H1 (cell line): ENCODE measurements around the gene ZNF606. TPM values are rescaled to one million over a fixed set of nuclear protein-coding genes. Genes with fewer than 3 reads are reported as not detected.

Source experiments
- CTCF ChIA-PET: fragments of 300-600 bp; sonication (Branson Sonifier 250); formaldehyde crosslinking; loops from one replicate; lab custom pipeline; 2021; ENCODE audit not compliant: partially characterized antibody; lab: Charles Lee
- POLR2A ChIA-PET: fragments of 300-600 bp; sonication (Branson Sonifier 250); formaldehyde crosslinking; loops from one replicate; lab custom pipeline; 2021; ENCODE audit warnings: inconsistent platforms; ENCODE audit not compliant: partially characterized antibody; lab: Charles Lee
- DNase-seq, 2 experiments: peaks; one replicate each; pipeline versions ENCODE4 v3.0.0 to v3.0.0-alpha.2; 2010 to 2022; ENCODE audit warnings: low spot score in 2 of 2, low read depth in 1 of 2, mixed read lengths in 1 of 2
- FAIRE-seq: peaks from 2 replicates; lab custom pipeline; 2011; peaks lifted over from hg19 to GRCh38; lab: Jason Lieb, UNC
- H2AFZ ChIP-seq: 2 replicates; pipeline ENCODE4 v1.8.1; 2012; ENCODE audit warnings: low read length, inconsistent platforms
- H2AK5ac ChIP-seq: 2 replicates; pipeline ENCODE4 v1.6.1; 2013; ENCODE audit warnings: low read depth, low read length
- H2BK120ac ChIP-seq: replicated peaks from 2 replicates; pipeline ENCODE3; 2013; ENCODE audit warnings: low read depth, low read length, inconsistent platforms
- H2BK12ac ChIP-seq: 2 replicates; pipeline ENCODE4 v1.6.1; 2013; ENCODE audit warnings: low read depth, low read length
- H2BK15ac ChIP-seq: 2 replicates; pipeline ENCODE4 v1.6.1; 2013; ENCODE audit warnings: low read length
- H2BK20ac ChIP-seq: 2 replicates; pipeline ENCODE4 v1.6.1; 2013; ENCODE audit warnings: low read length
- H2BK5ac ChIP-seq: 2 replicates; pipeline ENCODE4 v1.6.1; 2013; ENCODE audit warnings: low read depth, low read length
- H3K14ac ChIP-seq: 2 replicates; pipeline ENCODE4 v1.6.1; 2013; ENCODE audit warnings: inconsistent platforms; ENCODE audit not compliant: insufficient read length
- H3K18ac ChIP-seq: 2 replicates; pipeline ENCODE4 v1.6.1; 2013; ENCODE audit warnings: low read length; ENCODE audit errors: extremely low read depth
- H3K23ac ChIP-seq: 2 replicates; pipeline ENCODE4 v1.6.1; 2013; ENCODE audit warnings: inconsistent platforms; ENCODE audit not compliant: insufficient read length
- H3K23me2 ChIP-seq: 2 replicates; pipeline ENCODE4 v1.6.1; 2013; ENCODE audit warnings: low read depth, low read length
- H3K27ac ChIP-seq: 2 replicates; pipeline ENCODE4 v1.6.1; 2011; ENCODE audit warnings: low read depth, low read length, inconsistent platforms
- H3K27me3 ChIP-seq, 4 experiments: replicated peaks in 1 of 4; 1 replicate in 1 of 4; 2 replicates in 3 of 4; pipeline versions ENCODE4 v1.6.1 to v1.8.1; 2011 to 2013; ENCODE audit warnings: low read length in 3 of 4, mild to moderate bottlenecking in 3 of 4, inconsistent platforms in 2 of 4, mixed read lengths in 2 of 4, moderate library complexity in 1 of 4; ENCODE audit not compliant: control insufficient read depth in 3 of 4, insufficient read depth in 3 of 4; ENCODE audit errors: extremely low read depth in 1 of 4
- H3K36me3 ChIP-seq, 4 experiments: 2 replicates each; pipeline versions ENCODE4 v1.6.1 to v1.8.1; 2011 to 2013; ENCODE audit warnings: mild to moderate bottlenecking in 4 of 4, low read length in 3 of 4, moderate library complexity in 2 of 4, control low read depth in 1 of 4, inconsistent platforms in 1 of 4; ENCODE audit not compliant: insufficient read depth in 4 of 4, control insufficient read depth in 2 of 4
- H3K4ac ChIP-seq: replicated peaks from 2 replicates; pipeline ENCODE3; 2013; ENCODE audit warnings: low read length, low read depth, mixed read lengths, inconsistent platforms; ENCODE audit not compliant: insufficient read length
- H3K4me1 ChIP-seq, 4 experiments: replicated peaks in 1 of 4; 1 replicate in 1 of 4; 2 replicates in 3 of 4; pipeline versions ENCODE4 v1.6.1 to v1.8.1; 2011 to 2013; ENCODE audit warnings: low read length in 3 of 4, inconsistent platforms in 2 of 4, mixed read lengths in 1 of 4; ENCODE audit not compliant: insufficient read depth in 4 of 4, control insufficient read depth in 3 of 4
- H3K4me2 ChIP-seq, 2 experiments: 2 replicates each; pipeline versions ENCODE4 v1.6.1 to v1.8.1; 2011 to 2013; ENCODE audit warnings: low read depth in 2 of 2, low read length in 2 of 2, control low read depth in 1 of 2, inconsistent platforms in 1 of 2, mild to moderate bottlenecking in 1 of 2; ENCODE audit not compliant: insufficient read depth in 1 of 2
- H3K4me3 ChIP-seq, 4 experiments: fragments of 200-600, 300-600 bp in 1 of 4; sonication (generic), shearing (Covaris generic), sonication (Bioruptor Twin) in 1 of 4; 2 replicates each; pipeline versions ENCODE4 v1.5.1 to v1.8.1; 2011 to 2016; ENCODE audit warnings: low read length in 4 of 4, low read depth in 3 of 4, control low read depth in 2 of 4, inconsistent platforms in 2 of 4, mild to moderate bottlenecking in 2 of 4, mixed read lengths in 1 of 4, moderate library complexity in 1 of 4; ENCODE audit not compliant: insufficient read depth in 2 of 4; ENCODE audit errors: extremely low read depth in 1 of 4
- H3K56ac ChIP-seq: replicated peaks from 2 replicates; pipeline ENCODE3; 2013; ENCODE audit warnings: low read depth, mild to moderate bottlenecking, mixed read lengths, low read length, inconsistent platforms; ENCODE audit not compliant: insufficient read length
- H3K79me1 ChIP-seq: 2 replicates; pipeline ENCODE4 v1.6.1; 2013; ENCODE audit warnings: low read depth, low read length, control low read depth
- H3K79me2 ChIP-seq, 2 experiments: 2 replicates each; pipeline versions ENCODE4 v1.6.1 to v1.8.1; 2012 to 2013; ENCODE audit warnings: low read length in 2 of 2, mild to moderate bottlenecking in 2 of 2, inconsistent platforms in 1 of 2; ENCODE audit not compliant: insufficient read depth in 2 of 2, control insufficient read depth in 1 of 2
- H3K9ac ChIP-seq, 4 experiments: replicated peaks in 1 of 4; 1 replicate in 1 of 4; 2 replicates in 3 of 4; pipeline versions ENCODE4 v1.6.1 to v1.8.1; 2011 to 2013; ENCODE audit warnings: low read depth in 3 of 4, low read length in 3 of 4, control low read depth in 2 of 4, mild to moderate bottlenecking in 2 of 4, moderate library complexity in 2 of 4, inconsistent platforms in 1 of 4; ENCODE audit errors: extremely low read depth in 1 of 4
- H3K9me3 ChIP-seq, 2 experiments: 2 replicates each; pipeline versions ENCODE4 v1.6.1 to v1.8.1; 2012 to 2013; ENCODE audit warnings: mild to moderate bottlenecking in 2 of 2, moderate library complexity in 2 of 2, control low read depth in 1 of 2, inconsistent platforms in 1 of 2, low read depth in 1 of 2, low read length in 1 of 2, mixed read lengths in 1 of 2; ENCODE audit not compliant: insufficient read depth in 2 of 2
- H4K20me1 ChIP-seq, 2 experiments: replicated peaks in 1 of 2; 2 replicates each; pipeline versions ENCODE3 to v1.8.1; 2011 to 2013; ENCODE audit warnings: inconsistent platforms in 2 of 2, low read length in 2 of 2, mild to moderate bottlenecking in 1 of 2; ENCODE audit not compliant: insufficient read depth in 2 of 2, control insufficient read depth in 1 of 2
- H4K5ac ChIP-seq: 2 replicates; pipeline ENCODE4 v1.6.1; 2013; ENCODE audit warnings: low read length, low read depth, mixed read lengths, inconsistent platforms; ENCODE audit not compliant: insufficient read length
- H4K8ac ChIP-seq: 2 replicates; pipeline ENCODE4 v1.8.0; 2013; ENCODE audit warnings: mild to moderate bottlenecking, moderate library complexity, low read length, inconsistent platforms; ENCODE audit not compliant: insufficient read depth; ENCODE audit errors: extremely low read depth
- H4K91ac ChIP-seq: replicated peaks from 2 replicates; pipeline ENCODE3; 2013; ENCODE audit warnings: low read length, mixed read lengths, inconsistent platforms; ENCODE audit not compliant: insufficient read length
- BRCA1 ChIP-seq: IDR thresholded peaks from 2 replicates; pipeline ENCODE4 v1.6.1; 2012; ENCODE audit warnings: low read depth, low read length, improper control_type of control experiment
- CHD2 ChIP-seq: IDR thresholded peaks from 2 replicates; pipeline ENCODE4 v1.6.1; 2012; ENCODE audit warnings: low read length, improper control_type of control experiment
- CREB1 ChIP-seq: IDR thresholded peaks from 2 replicates; pipeline ENCODE4 v1.6.1; 2012; ENCODE audit warnings: inconsistent platforms
- GABPA ChIP-seq: IDR thresholded peaks from 2 replicates; pipeline ENCODE4 v1.6.1; 2011; ENCODE audit warnings: mild to moderate bottlenecking, low read length, moderate library complexity, borderline replicate concordance; ENCODE audit not compliant: insufficient read depth
- KDM1A ChIP-seq: fragments of 200-600, 300-600 bp; sonication (generic); IDR thresholded peaks from 2 replicates; pipeline ENCODE4 v1.7.1; 2016; ENCODE audit warnings: mild to moderate bottlenecking, low read length, borderline replicate concordance
- NANOG ChIP-seq: IDR thresholded peaks from 2 replicates; pipeline ENCODE4 v1.6.1; 2011; ENCODE audit warnings: low read length, low read depth, mild to moderate bottlenecking, inconsistent platforms; ENCODE audit not compliant: insufficient read depth, poor library complexity, severe bottlenecking
- SP2 ChIP-seq: IDR thresholded peaks from 2 replicates; pipeline ENCODE4 v1.6.1; 2012; ENCODE audit warnings: mild to moderate bottlenecking, low read length, inconsistent platforms
- TAF1 ChIP-seq: IDR thresholded peaks from 2 replicates; pipeline ENCODE4 v1.6.1; 2011; ENCODE audit warnings: mild to moderate bottlenecking, low read depth, low read length
- YY1 ChIP-seq: IDR thresholded peaks from 2 replicates; pipeline ENCODE4 v1.6.1; 2011; ENCODE audit warnings: low read depth, mild to moderate bottlenecking, low read length
- WGBS, 2 experiments: shearing (Covaris generic) in 1 of 2; methylation state at CpG; one replicate each; pipeline versions ENCODE4 v1.1.6 to v1.1.7; 2013 to 2015; ENCODE audit warnings: low lambda C conversion rate in 2 of 2, mixed read lengths in 2 of 2, inconsistent platforms in 1 of 2, low coverage in 1 of 2, missing lambda C conversion rate in 1 of 2; ENCODE audit not compliant: insufficient replicate concordance in 2 of 2, insufficient coverage in 1 of 2, insufficient read length in 1 of 2; ENCODE audit errors: extremely low coverage in 1 of 2, missing lambda C conversion rate in 1 of 2; 5-methylcytosine and 5-hydroxymethylcytosine counted together
- polyA plus RNA-seq, 7 experiments: library from polyadenylated mRNA; depleted of rRNA in 3 of 7; stranded (reverse) in 5 of 7; unstranded in 2 of 7; fragments of >200 nt in 5 of 7; fragments of 200-250 nt in 2 of 7; gene quantifications; 1 replicate in 5 of 7; 2 replicates in 1 of 7; 4 replicates in 1 of 7; pipeline versions ENCODE4 v1.2.1 to v1.2.3, GENCODE V29; 2011 to 2013; ENCODE audit warnings: missing spikeins in 2 of 7, mixed read lengths in 2 of 7
- total RNA-seq: library from RNA; stranded (reverse); fragmentation: NEBNext Ultra II Directional; extraction: Animal tissue kit (Norgen Biotek cat#: 25700); gene quantifications from 2 replicates; pipeline ENCODE4 v1.2.1, GENCODE V29; 2021
- TF ChIP-seq, protein P1 (sequence below): IDR thresholded peaks from 2 replicates; pipeline ENCODE4 v1.6.1; 2011; ENCODE audit warnings: low read length, improper control_type of control experiment

Gene ZNF606
- total and polyA plus RNA-seq, 2 of the 8 experiments (the other 6 are each of a cell fraction or from before 2014, with no cell fraction given) = 5.2 to 19.3 TPM

DNA sequence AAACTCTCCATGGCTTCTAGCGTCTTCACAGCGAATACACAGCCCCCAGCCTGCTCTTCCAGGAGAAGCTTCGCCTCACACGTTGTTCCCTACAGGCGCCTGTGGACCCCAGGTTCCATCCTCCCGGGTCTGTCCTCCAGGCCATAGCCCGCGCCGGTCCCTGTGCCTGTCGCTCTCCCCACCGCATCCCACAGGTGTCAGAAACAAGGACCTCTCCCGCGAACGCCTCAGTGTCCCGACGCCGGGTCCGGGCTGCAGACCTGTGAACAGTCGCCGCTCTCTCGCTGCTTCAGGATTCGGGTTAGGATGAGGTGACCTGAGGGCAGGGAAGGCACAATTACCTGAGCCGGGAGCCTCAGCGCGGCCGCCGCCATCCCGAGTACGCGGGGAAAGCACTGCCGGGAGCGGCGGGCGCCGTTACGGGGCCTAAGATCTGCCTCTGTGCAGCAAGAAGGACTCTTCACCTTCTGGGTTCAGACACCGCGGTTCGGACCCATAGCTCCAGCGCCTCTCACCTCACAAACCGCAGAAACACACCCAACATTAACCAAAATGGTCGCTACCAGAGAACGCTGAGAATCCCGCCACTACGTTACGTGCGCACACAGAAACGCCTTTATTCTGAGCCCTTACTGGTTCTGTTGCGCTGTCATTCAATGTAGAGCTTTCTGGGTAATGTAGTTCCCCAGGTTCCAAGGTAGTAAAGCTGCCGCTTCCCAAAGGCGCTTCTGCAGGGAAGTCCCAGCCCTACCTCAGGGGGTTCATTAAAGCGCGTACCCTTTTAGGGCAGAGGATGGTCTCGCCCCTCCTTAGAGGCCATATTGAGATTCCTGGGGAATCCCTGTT, 67.6 kb downstream of the ZNF606 start, which contains the start of gene ZNF418:
TSS of gene ZNF418 (minus strand) at position 583 of the 846 bp plus-strand sequence. CDS start 1,580 bp downstream, outside the sequence.
- no peaks in the 10 kb centered on the region for H4K20me1 ChIP-seq
- TF ChIP-seq TAF1 (peak; percentile 81), NANOG (no peak), BRCA1 (no peak; the same call in 1 of the 2 replicates), SP2 (peak; percentile 57), GABPA (no peak), CHD2 (peak; percentile 88), YY1 (peak; percentile 91), KDM1A (no peak), CREB1 (peak; percentile 91)
- TF ChIP-seq, protein P1, sequence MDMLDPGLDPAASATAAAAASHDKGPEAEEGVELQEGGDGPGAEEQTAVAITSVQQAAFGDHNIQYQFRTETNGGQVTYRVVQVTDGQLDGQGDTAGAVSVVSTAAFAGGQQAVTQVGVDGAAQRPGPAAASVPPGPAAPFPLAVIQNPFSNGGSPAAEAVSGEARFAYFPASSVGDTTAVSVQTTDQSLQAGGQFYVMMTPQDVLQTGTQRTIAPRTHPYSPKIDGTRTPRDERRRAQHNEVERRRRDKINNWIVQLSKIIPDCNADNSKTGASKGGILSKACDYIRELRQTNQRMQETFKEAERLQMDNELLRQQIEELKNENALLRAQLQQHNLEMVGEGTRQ = no peak

More for the DNA sequence above, 67.6 kb downstream of the ZNF606 start, which contains the start of gene ZNF418:
- peaks cover 3 to 7% of the 10 kb centered on the region in 2 experiments for H3K9me3 ChIP-seq
- H3K27me3 ChIP-seq = no peaks in the 10 kb centered on the region
- H2BK12ac ChIP-seq = peak within 1 kb of the TSS; percentile 18; the same call in 1 of the 2 replicates
- peak within 1 kb of the TSS; percentile 59 for H4K5ac ChIP-seq
- FAIRE-seq = peak; percentile 97
- peak within 1 kb of the TSS; percentile 94 for H3K27ac ChIP-seq
- H3K23me2 ChIP-seq = peaks cover 5% of the 10 kb centered on the region
- H4K91ac ChIP-seq = no peak within 1 kb of the TSS
- H3K14ac ChIP-seq = peak within 1 kb of the TSS; percentile 8
- H2BK120ac ChIP-seq = no peak within 1 kb of the TSS
- ChIA-PET CTCF (interaction anchor here (1.8 kb wide), 1 partner anchor 18 kb away, joined by 5 read pairs; the partner anchor contains the start of gene ZNF417), POLR2A (interaction anchor here (0.7 to 4.4 kb wide), 32 partner anchors 9 to 268 kb away, joined by 3 to 35 read pairs (median 4); partner anchors contain the start of genes ZNF135, ZNF256, ZNF274 and ZNF329)
- no peak within 1 kb of the TSS for H3K23ac ChIP-seq
- peak within 1 kb of the TSS; percentile 52; the same call in 1 of the 2 replicates for H3K18ac ChIP-seq
- peaks cover 10% of the 10 kb centered on the region for H3K79me1 ChIP-seq
- peak within 1 kb of the TSS; percentile 95 to 99 (median 98) for H3K9ac ChIP-seq
- no peak within 1 kb of the TSS for H2BK20ac ChIP-seq
- peak; percentile 60 to 72 for DNase-seq
- H4K8ac ChIP-seq = peak within 1 kb of the TSS; percentile 99
- H2AFZ ChIP-seq = peak within 1 kb of the TSS; percentile 58; the same call in 1 of the 2 replicates
- no peak within 1 kb of the TSS for H3K4ac ChIP-seq
- 0 out of 2 replicates have a peak within 1 kb of the TSS, but pooled peaks have one; percentile 46 for H2BK15ac ChIP-seq
- H3K36me3 ChIP-seq = peaks cover 8 to 32% (median 19%) of the 10 kb centered on the region in 4 experiments; a peak in 7 of 8 replicates
- peak within 1 kb of the TSS; percentile 93 for H2BK5ac ChIP-seq
- H2AK5ac ChIP-seq = no peak within 1 kb of the TSS
- peaks cover 6 to 39% of the 10 kb centered on the region in 2 experiments for H3K79me2 ChIP-seq
- H3K4me2 ChIP-seq = peak within 1 kb of the TSS; percentile 95 to 98
- peaks cover 0 to 6% (median 3%) of the 10 kb centered on the region in 4 experiments; a peak in 4 of 7 replicates for H3K4me1 ChIP-seq
- WGBS, 2 experiments = 3% methylated on average over 54 of the region's 54 CpGs; no CpG with 5 or more reads in 1 of the 2 experiments
- peak within 1 kb of the TSS; percentile 85 to 95 (median 94) for H3K4me3 ChIP-seq
- H3K56ac ChIP-seq = peak within 1 kb of the TSS; percentile 84
